GM10248 (cell line): Measurements from ENCODE around the gene COL4A2.
A peak's percentile ranks its signal among the peaks of the same experiment; 100 is the strongest.

Experiments
- CTCF ChIA-PET: fragments of 300-600 bp; sonication (Branson Sonifier 250); formaldehyde crosslinking; extraction: SDS; loops from one replicate; lab custom pipeline; 2021; ENCODE audit warnings: antibody characterized with exemption; lab: Yijun Ruan, JAX
- POLR2A ChIA-PET: fragments of 350-650 bp; sonication (Branson Sonifier 250); formaldehyde crosslinking; extraction: SDS; loops from one replicate; lab custom pipeline; 2020; ENCODE audit warnings: antibody characterized with exemption; lab: Yijun Ruan, JAX
- DNase-seq: peaks from one replicate; pipeline ENCODE4 v3.0.0; 2012; ENCODE audit errors: extremely low spot score
- TF ChIP-seq, protein P1 (sequence below): IDR thresholded peaks from 2 replicates; pipeline ENCODE4 v1.5.1; 2012; ENCODE audit warnings: mild to moderate bottlenecking, low read depth; ENCODE audit errors: extremely low read depth, missing control alignments, control extremely low read depth

COL4A2 gene

DNA sequence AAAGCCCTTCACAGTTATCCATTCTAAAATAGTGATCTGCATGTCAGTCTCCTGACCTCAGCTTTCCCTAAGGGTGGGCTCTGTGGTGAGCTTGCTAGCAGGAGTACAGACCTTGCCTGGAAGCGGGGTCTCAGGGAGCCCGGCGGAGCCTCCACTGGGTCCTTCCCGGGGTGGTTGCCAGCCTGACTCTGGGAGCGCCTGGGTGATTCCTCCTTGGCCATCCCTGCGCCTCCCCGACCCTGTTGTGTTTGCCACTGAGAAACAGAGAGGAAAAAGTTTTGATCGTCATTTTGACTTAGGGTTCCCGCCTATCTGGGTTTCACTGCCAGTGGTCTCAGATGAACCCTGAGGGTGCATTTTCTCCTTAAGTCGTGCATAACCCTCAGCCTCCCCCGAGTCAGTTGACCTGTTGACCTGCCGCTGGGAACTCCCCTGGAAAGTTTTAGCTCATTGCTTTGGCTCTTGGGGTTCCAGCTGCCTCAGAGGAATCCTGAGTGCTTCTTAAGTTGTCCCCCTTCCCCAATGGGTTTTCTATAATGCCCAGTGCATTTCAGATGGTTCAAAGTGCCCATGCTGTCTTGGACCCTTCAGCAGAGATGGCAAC is 136.6 kb downstream of the COL4A2 start:
- CTCF ChIA-PET, result interaction anchor here (0.7 to 3.0 kb wide), 20 partner anchors 11 to 286 kb away, joined by 3 to 39 read pairs (median 4); no protein-coding TSS in a partner anchor
- TF ChIP-seq, protein P1, sequence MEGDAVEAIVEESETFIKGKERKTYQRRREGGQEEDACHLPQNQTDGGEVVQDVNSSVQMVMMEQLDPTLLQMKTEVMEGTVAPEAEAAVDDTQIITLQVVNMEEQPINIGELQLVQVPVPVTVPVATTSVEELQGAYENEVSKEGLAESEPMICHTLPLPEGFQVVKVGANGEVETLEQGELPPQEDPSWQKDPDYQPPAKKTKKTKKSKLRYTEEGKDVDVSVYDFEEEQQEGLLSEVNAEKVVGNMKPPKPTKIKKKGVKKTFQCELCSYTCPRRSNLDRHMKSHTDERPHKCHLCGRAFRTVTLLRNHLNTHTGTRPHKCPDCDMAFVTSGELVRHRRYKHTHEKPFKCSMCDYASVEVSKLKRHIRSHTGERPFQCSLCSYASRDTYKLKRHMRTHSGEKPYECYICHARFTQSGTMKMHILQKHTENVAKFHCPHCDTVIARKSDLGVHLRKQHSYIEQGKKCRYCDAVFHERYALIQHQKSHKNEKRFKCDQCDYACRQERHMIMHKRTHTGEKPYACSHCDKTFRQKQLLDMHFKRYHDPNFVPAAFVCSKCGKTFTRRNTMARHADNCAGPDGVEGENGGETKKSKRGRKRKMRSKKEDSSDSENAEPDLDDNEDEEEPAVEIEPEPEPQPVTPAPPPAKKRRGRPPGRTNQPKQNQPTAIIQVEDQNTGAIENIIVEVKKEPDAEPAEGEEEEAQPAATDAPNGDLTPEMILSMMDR, result no peak
- no peak for DNase-seq
- POLR2A ChIA-PET, result interaction anchor here (1.0 kb wide), 1 partner anchor 28 kb away, joined by 7 read pairs; no protein-coding TSS in a partner anchor

DNA sequence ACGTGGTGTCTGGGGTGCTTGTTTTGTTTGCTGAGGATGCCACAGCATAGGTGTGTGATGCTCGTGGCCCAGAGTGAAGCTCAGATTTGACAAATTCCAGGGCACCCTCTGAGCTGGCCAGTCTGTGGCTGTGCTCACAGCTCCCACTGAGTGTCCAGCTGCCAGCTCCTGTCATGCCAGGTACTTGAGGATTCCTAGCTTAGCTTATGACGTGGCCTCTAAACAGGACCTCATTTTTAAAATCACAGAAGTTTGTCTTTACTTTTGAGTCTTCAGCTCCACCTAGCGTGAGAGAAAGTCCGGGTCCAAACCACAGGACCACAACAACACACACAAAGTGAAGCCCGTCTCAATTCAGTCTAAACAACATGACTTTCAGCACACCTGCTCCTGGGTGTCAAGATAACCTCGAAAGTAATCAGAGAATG is 137.2 kb downstream of the COL4A2 start:
- CTCF ChIA-PET, result interaction anchor here (0.7 to 3.0 kb wide), 20 partner anchors 10 to 287 kb away, joined by 3 to 39 read pairs (median 4); no protein-coding TSS in a partner anchor
- peak; percentile 47 for DNase-seq
- TF ChIP-seq, protein P1, result no peak
- POLR2A ChIA-PET, result interaction anchor here (1.0 kb wide), 1 partner anchor 27 kb away, joined by 7 read pairs; no protein-coding TSS in a partner anchor

DNA sequence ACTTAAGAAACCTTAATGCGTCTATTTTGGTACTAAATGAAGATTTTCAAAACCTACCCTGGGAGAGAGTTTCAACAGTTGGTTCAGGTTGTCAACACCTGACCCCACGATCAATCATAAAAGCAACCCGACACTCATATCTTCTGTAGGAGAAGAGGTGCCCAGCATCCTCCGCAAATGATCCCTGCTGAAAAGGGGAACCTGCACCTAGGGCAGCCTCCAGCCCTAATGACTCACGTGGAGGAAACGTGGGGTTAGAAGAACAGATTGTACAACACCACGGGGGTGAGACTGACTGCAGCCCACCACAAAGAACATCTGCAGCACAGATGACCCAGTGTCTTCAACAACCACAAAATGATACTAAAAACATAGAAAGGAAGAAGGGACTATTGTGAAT is 138.1 kb downstream of the COL4A2 start:
- CTCF ChIA-PET, result interaction anchor here (1.0 to 3.0 kb wide), 11 partner anchors 9 to 225 kb away, joined by 3 to 39 read pairs (median 7); no protein-coding TSS in a partner anchor
- peak; percentile 44 for DNase-seq
- TF ChIP-seq, protein P1, result no peak
- POLR2A ChIA-PET, result no interaction called here

DNA sequence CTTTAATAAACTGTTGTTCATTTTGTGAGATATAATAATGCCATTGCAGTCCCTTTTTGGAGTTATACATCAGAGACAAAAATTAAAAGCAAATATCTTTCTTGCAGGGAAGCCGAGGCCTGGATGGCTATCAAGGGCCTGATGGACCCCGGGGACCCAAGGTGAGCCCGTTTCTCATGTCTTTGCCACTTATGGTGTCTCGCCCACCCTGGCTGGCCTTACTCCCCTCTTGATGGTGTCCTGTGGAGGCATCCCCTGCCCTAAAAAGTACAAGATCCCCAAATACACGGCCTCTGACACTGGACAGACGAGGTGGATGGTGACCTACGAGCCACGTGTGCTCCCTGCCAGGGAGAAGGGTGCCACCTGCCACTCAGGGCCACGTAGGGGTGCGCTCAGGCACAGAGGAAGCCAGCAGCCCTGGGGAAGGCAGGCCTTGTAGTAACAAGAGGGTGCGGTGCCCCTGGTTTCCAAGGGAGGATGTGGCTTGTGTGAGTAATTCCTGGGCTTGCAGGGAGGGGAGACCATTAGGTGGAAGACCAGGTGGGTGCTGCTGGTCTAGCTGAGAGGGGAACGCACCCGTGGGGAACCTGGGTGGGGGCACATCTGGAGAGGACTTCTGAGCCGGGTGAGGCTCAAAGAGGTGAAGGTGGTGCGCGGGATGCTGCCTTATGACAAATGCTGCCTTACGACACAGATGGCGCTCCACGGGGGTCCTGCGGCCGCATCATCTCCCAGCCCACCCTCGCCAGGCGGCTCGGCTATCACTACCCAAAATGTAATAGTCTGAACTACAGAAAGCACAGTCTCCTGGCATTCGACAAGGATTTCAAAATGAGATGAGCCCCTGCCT is 138.9 kb downstream of the COL4A2 start:
- no peak for DNase-seq
- TF ChIP-seq, protein P1, result no peak
- ChIA-PET POLR2A (no interaction called here), CTCF (interaction anchor here (2.0 kb wide), 1 partner anchor 9 kb away, joined by 17 read pairs; no protein-coding TSS in a partner anchor)

DNA sequence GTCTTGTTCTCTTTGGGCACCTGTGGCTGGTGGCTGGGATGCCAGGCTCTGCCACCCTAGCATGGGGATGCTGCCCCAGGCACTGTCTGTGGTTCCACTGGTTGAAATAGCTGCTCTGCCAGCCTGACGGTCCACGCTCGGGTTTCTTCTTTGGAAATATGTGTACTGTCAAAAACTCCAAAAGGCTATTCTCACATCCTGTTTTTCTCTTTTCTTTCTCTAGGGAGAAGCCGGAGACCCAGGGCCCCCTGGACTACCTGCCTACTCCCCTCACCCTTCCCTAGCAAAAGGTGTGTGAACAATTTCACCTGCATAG is 139.4 kb downstream of the COL4A2 start:
- DNase-seq, result no peak
- TF ChIP-seq, protein P1, result no peak
- CTCF ChIA-PET, result interaction anchor here (2.0 kb wide), 1 partner anchor 9 kb away, joined by 17 read pairs; no protein-coding TSS in a partner anchor
- POLR2A ChIA-PET, result no interaction called here

DNA sequence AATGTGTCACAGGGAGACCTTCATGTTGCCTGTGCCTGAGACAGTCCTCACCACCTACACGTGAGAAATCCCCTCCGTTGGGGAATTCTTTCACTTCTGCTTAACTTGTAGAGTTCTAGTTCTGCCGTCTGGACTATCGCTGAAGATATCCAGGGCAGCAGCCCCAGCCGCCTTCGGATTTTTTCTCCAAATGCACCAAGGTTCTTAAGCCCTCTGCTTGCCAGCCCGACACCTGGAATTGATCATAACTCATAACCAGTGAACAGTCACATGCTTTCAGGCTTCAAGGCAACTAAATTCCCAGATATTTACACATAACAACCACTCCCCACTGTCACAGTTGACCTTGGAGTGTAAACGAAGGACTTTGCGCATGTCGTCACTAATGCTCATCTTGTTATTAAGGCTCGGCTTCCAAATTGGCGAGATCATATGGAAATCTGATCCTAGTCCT is 140.0 kb downstream of the COL4A2 start:
- TF ChIP-seq, protein P1, result no peak
- ChIA-PET POLR2A (no interaction called here), CTCF (interaction anchor here (2.0 kb wide), 1 partner anchor 8 kb away, joined by 17 read pairs; no protein-coding TSS in a partner anchor)
- DNase-seq, result peak; percentile 55
